Transverse colon (tissue), 4 donors: ENCODE data around the gene FBXL16. TPM values are rescaled to one million over a fixed set of nuclear protein-coding genes. Genes with fewer than 3 reads are reported as not detected.
A peak's percentile ranks its signal among the peaks of the same experiment; 100 is the strongest.
"Not testable (repeated sequence)": the region's sequence is repeated elsewhere in the genome, so short reads cannot be mapped to it uniquely, and the experiment has no call there.

Source experiments
- DNase-seq: peaks from one replicate; pipeline ENCODE4 v3.0.0-alpha.2; 2019
- H3K27ac ChIP-seq, 4 donors: fragments of 200-600 bp; sonication (generic); 2 replicates each; pipeline ENCODE4 v1.5.1; 2016 to 2018; ENCODE audit warnings: inconsistent platforms in 4 of 4
- H3K27me3 ChIP-seq: fragments of 200-600 bp; sonication (generic); 2 replicates; pipeline ENCODE4 v1.5.1; 2017; ENCODE audit warnings: inconsistent platforms
- H3K36me3 ChIP-seq, 4 donors: fragments of 200-600 bp; sonication (generic); 2 replicates each; pipeline ENCODE4 v1.5.1; 2017 to 2019; ENCODE audit warnings: inconsistent platforms in 4 of 4
- H3K4me1 ChIP-seq, 4 donors: fragments of 200-600 bp; sonication (generic); 2 replicates each; pipeline ENCODE4 v1.5.1; 2017 to 2020; ENCODE audit warnings: inconsistent platforms in 4 of 4
- H3K4me3 ChIP-seq, 4 donors: fragments of 200-600 bp; sonication (generic); 1 replicate in 1 of 4; 2 replicates in 3 of 4; pipeline versions ENCODE4 v1.5.1 to v1.6.1; 2017 to 2019; ENCODE audit warnings: inconsistent platforms in 4 of 4
- H3K9me3 ChIP-seq, 2 donors: fragments of 200-600 bp; sonication (generic); 2 replicates each; pipeline ENCODE4 v1.5.1; 2017 to 2019; ENCODE audit warnings: inconsistent platforms in 2 of 2
- EP300 ChIP-seq: sonication (generic); formaldehyde crosslinking; IDR thresholded peaks from one replicate; pipeline ENCODE4 v1.6.1; 2017; ENCODE audit warnings: antibody characterized with exemption, low read depth
- POLR2A ChIP-seq: fragments of 450-650 bp; IDR thresholded peaks from one replicate; pipeline ENCODE4 v1.6.1; 2016; ENCODE audit warnings: antibody characterized with exemption, mild to moderate bottlenecking, moderate library complexity
- POLR2AphosphoS5 ChIP-seq, 3 donors: sonication (generic); formaldehyde crosslinking; IDR thresholded peaks; one replicate each; pipeline ENCODE4 v1.6.1; 2016; ENCODE audit warnings: antibody characterized with exemption in 3 of 3
- WGBS, 2 donors: methylation state at CpG; one replicate each; pipeline ENCODE4 v1.1.5; 2018; ENCODE audit warnings: low coverage in 1 of 2; 5-methylcytosine and 5-hydroxymethylcytosine counted together
- in situ Hi-C, 4 donors: fragments of 200-750 bp; cut with MboI; loops; one replicate each; pipeline versions ENCODE4 v1.15.0 to v1.15.1; 2017; ENCODE audit warnings: low sequenced_read_pairs in 3 of 4, low pct_ligation_motif_present in 1 of 4, low pct_unique_long_range_greater_than_20kb in 1 of 4
- intact Hi-C: fragments of 100-400 bp; cut with DNase I; formaldehyde crosslinking; loops from one replicate; pipeline ENCODE4 v1.15.1; 2023; ENCODE audit warnings: low total_unique reads
- total RNA-seq, 4 donors: library from RNA; depleted of rRNA; stranded (reverse); fragments of >200 nt; gene quantifications; one replicate each; pipeline ENCODE4 v1.1.0, GENCODE V29; 2016
- TF ChIP-seq, protein P1 (sequence below), 5 experiments: fragments of 200-600 bp in 3 of 5; fragments of 450-650 bp in 2 of 5; sonication (generic) in 3 of 5; IDR thresholded peaks; 1 replicate in 2 of 5; 2 replicates in 3 of 5; pipeline ENCODE4 v1.5.1; 2016 to 2017; ENCODE audit warnings: antibody characterized with exemption in 5 of 5, inconsistent platforms in 3 of 5, mild to moderate bottlenecking in 2 of 5, moderate library complexity in 1 of 5

FBXL16 gene
- total RNA-seq, 4 donors from 2014 or later, result 0.60 to 3.5 (median 1.6) TPM; not detected in 1

DNA sequence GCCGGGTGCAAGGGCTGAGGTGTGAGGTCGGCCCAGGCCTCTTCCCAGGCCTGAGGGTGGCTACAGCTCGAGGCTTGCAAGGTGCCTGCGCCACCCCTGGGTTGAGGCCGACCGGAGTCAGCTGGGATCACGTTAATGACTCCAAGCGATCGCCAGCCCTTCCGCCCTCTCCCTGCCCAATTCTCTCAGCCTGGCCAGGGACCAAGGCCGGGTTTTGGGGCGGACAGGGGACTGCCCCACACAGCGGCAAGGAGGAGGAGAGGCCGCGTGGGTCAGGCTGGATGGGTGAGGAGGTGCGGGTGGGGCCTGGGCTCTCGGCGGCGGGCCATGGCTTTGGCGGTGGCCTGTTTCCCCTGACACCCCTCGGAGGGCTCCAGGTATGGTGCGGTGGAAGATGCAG, 12.2 kb downstream of the FBXL16 start:
- Histone ChIP-seq H3K36me3 (no peaks in the 10 kb centered on the region), H3K4me3 (no peak overlapping the region), H3K27me3 (peaks cover 53% of the 10 kb centered on the region), H3K27ac (no peak overlapping the region), H3K9me3 (no peaks in the 10 kb centered on the region), H3K4me1 (peaks cover 23 to 47% (median 41%) of the 10 kb centered on the region in 4 donors)
- WGBS, 2 donors, result 63% methylated on average over 20 of the region's 22 CpGs; no CpG with 5 or more reads in 1 of the 2 donors
- in situ Hi-C loops, result no loop called here
- DNase-seq, result no peak
- intact Hi-C loops, result no loop called here
- no peak for TF ChIP-seq POLR2AphosphoS5 (IDR thresholded peaks at IDR 0.05)
- TF ChIP-seq, protein P1, sequence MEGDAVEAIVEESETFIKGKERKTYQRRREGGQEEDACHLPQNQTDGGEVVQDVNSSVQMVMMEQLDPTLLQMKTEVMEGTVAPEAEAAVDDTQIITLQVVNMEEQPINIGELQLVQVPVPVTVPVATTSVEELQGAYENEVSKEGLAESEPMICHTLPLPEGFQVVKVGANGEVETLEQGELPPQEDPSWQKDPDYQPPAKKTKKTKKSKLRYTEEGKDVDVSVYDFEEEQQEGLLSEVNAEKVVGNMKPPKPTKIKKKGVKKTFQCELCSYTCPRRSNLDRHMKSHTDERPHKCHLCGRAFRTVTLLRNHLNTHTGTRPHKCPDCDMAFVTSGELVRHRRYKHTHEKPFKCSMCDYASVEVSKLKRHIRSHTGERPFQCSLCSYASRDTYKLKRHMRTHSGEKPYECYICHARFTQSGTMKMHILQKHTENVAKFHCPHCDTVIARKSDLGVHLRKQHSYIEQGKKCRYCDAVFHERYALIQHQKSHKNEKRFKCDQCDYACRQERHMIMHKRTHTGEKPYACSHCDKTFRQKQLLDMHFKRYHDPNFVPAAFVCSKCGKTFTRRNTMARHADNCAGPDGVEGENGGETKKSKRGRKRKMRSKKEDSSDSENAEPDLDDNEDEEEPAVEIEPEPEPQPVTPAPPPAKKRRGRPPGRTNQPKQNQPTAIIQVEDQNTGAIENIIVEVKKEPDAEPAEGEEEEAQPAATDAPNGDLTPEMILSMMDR (IDR thresholded peaks at IDR 0.05), result no peak
- TF ChIP-seq EP300, result no peak
- TF ChIP-seq POLR2A, result no peak

DNA sequence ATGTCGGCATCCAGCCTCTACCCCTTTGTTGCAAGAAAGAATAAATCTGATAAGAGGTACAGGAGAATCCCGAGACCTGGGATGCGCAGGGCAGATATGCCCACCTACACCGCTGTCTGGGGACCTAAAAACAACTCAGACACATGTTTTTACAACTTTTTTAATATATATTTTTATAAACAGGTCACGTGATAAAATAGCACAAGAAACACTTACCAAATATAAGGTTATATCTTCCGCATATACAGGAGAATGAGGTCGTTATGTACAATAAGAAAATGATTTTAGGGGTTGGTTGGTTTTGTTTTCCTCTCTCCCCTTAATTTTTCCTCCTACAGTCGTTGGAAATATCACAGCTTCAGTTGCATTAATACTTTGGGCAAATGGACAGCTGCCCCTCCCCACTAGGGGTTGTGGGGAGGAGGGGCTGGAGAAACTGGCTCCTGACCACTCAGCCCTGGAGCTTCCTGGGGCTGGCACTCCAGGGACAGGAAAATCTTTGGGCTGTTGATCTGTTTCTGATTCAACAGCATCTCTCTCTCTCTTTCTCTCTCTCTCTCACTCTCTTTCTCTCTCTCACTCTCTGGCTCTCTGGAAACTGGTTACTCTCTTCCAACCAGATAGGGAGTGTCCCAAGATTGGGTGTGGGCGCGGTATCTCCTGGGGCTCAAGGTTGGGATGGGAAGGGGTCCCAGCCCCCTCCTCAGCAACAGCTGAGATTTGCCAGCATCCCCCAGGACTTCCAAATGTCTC, 13.1 kb downstream of the FBXL16 start:
- TF ChIP-seq, protein P1 (IDR thresholded peaks at IDR 0.05), result no peak
- no peak for TF ChIP-seq POLR2A
- no peak for TF ChIP-seq POLR2AphosphoS5 (IDR thresholded peaks at IDR 0.05)
- TF ChIP-seq EP300, result no peak
- WGBS, 2 donors, result 59 to 60% methylated on average over 8 to 10 of the region's 10 CpGs
- Histone ChIP-seq H3K27ac (no peak overlapping the region), H3K36me3 (no peaks in the 10 kb centered on the region), H3K9me3 (no peaks in the 10 kb centered on the region), H3K27me3 (peaks cover 50% of the 10 kb centered on the region), H3K4me1 (peaks cover 23 to 47% (median 41%) of the 10 kb centered on the region in 4 donors), H3K4me3 (no peak overlapping the region)
- in situ Hi-C loops, result no loop called here
- intact Hi-C loops, result no loop called here
- no peak for DNase-seq

DNA sequence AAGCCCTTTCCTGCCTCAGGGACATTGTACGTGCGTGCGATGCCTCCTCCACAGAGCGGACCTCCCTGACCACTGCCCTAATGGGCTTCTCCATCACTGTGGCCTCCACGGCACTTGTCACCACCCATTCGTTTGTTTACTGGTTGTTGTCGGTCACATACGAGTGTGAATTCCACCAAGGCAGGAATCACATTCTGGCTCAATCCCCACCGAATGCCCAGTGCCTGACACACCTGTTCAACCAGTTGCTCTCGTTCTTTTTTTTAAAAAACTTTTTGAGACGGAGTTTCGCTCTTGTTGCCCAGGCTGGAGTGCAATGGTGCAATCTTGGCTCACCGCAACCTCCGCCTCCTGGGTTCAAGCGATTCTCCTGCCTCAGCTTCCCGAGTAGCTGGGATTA, 14.4 kb downstream of the FBXL16 start:
- H3K27me3 ChIP-seq, result peaks cover 46% of the 10 kb centered on the region
- H3K36me3 ChIP-seq, H3K9me3 ChIP-seq, intact Hi-C loops, DNase-seq, H3K27ac ChIP-seq, in situ Hi-C loops, H3K4me3 ChIP-seq: not testable (repeated sequence)
- peaks cover 21 to 44% (median 39%) of the 10 kb centered on the region in 4 donors for H3K4me1 ChIP-seq
- 84% methylated on average over 16 of the region's 16 CpGs; no CpG with 5 or more reads in 1 of the 2 donors for WGBS, 2 donors

DNA sequence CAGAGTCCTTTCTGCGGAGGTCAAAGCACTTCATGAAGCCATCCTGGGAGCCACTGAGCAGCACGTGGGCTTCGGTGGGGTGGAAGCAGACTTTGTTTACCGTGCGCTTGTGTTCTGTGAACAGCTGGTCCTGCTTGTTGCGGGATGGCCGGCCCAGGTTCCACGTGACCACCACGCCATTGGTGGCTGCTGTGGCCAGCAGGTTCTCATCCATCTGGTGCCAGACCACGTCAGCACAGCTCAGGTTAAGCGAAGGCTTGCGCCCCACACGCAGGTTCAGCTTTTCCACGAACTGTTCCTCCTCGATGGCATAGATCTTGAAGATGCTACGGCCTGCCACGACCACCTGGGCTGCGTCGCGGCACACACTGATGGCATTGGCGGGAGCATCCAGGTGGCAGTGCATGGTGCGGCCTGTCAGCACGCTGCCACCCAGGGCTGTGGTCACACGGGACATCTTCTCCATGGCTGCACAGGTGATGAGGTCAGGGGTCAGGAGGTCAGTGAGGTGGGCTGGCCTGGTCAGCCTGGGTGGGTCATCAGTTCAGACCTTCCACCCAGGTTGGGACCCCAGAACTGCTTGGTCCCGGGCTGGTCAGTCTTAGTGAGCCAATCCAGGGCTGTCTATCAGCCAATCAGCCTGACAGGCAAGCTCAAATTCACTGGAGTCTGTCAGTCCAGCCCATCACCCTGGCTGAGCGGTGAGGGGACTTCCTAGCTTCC, 16.3 kb downstream of the FBXL16 start:
- no peaks in the 10 kb centered on the region for H3K9me3 ChIP-seq
- peak overlapping the region; percentile 86 to 95 (median 89) for H3K27ac ChIP-seq
- H3K27me3 ChIP-seq, result peaks cover 29% of the 10 kb centered on the region
- in situ Hi-C loops (no loop called here), intact Hi-C loops (no loop called here)
- peak overlapping the region; percentile 84 to 97 (median 90) for H3K4me3 ChIP-seq
- no peak for DNase-seq
- TF ChIP-seq, protein P1 (IDR thresholded peaks at IDR 0.05), result no peak
- TF ChIP-seq EP300, result no peak
- no peak for TF ChIP-seq POLR2A
- no peak for TF ChIP-seq POLR2AphosphoS5 (IDR thresholded peaks at IDR 0.05)
- H3K36me3 ChIP-seq, result no peaks in the 10 kb centered on the region
- H3K4me1 ChIP-seq, result peaks cover 17 to 39% (median 32%) of the 10 kb centered on the region in 4 donors
- 20 to 80% methylated on average over 1 to 26 of the region's 26 CpGs for WGBS, 2 donors
